NCI-H526 treated with DMSO at 0.1 percent for 48 hours (cell line): ENCODE measurements around the gene ULK1.

ENCODE experiments used
- DNase-seq: peaks from one replicate; lab custom pipeline; 2025; lab: John Stamatoyannopoulos, UW

ULK1 gene

DNA sequence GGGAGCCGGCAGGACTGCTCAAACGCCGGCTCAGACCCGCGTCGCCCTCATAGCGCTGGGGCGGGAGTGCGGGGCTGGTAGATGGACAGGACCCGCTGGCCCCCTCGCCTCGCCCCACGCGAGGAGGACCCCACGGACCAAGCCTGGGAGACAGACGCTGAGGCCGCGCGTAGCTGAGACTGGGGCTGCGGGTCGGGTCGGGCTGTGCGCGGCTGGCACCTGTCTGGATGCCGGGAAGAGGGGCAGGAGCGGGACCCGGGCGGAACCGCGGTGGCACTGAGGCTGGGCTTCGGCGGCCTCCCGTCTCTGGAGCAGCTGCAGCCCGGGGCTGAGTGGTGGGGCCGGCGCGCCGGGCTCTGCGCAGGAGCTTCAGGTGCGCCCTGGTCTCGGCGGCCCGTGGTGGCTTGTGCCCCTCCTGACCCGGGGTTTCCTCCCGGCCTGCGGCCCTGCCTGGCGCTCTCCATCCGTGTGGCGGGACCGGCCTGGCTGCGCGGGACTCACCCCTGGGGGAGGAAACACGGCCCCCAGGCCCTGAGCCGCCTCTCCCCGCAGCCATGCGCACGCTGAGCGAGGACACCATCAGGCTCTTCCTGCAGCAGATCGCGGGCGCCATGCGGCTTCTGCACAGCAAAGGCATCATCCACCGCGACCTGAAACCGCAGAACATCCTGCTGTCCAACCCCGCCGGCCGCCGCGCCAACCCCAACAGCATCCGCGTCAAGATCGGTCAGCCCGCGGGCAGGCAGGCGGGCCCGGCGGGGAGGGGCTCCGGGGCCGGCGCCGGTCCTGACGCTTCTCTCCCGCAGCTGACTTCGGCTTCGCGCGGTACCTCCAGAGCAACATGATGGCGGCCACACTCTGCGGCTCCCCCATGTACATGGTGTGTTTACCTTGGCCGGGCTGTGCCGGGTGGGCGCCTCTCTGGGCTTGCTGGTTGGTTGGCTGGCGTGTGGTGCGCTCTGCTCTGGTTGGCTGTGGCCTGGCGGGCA is 14.0 kb downstream of the ULK1 start:
- no peak for DNase-seq

GRCh38 chr12:131909081-131909751 is 14.8 kb downstream of the ULK1 start:
- DNase-seq: no peak

- DNase-seq: no peak
Observed at GRCh38 chr12:131909752-131910219, 15.4 kb downstream of the ULK1 start.

DNA sequence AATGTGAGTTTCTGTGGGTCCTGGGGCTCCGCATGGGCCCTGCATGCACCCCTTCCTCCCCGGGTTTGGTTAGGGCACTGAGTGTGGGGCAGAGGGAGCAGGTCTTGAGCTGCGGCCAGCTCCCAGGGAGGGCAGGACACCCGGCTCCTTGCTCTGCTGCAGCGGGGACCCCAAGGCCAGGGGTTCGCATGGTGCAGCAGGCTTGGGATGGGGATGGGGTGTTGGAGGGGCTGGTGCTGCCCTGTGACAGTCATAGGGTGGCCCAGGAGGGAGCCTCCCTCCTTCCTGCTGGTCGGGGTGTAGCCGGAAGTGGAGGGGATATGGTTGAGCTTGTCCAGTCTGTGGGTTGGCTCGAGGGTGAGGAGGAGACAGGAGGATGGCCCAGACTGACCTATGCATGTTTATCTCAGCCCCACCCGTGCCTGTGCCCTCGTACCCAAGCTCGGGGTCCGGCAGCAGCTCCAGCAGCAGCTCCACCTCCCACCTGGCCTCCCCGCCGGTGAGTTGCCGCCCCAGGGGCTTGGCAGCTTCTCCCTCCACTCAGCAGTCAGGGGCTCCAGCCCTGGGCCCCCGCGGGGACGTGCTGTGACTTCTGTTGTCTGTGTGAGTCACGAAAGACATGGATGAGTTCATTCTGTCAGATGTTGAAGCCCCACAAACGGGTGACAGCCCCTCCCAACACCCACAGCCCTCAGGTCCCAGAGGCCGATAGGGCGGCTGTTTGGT is 16.0 kb downstream of the ULK1 start:
- no peak for DNase-seq

DNA sequence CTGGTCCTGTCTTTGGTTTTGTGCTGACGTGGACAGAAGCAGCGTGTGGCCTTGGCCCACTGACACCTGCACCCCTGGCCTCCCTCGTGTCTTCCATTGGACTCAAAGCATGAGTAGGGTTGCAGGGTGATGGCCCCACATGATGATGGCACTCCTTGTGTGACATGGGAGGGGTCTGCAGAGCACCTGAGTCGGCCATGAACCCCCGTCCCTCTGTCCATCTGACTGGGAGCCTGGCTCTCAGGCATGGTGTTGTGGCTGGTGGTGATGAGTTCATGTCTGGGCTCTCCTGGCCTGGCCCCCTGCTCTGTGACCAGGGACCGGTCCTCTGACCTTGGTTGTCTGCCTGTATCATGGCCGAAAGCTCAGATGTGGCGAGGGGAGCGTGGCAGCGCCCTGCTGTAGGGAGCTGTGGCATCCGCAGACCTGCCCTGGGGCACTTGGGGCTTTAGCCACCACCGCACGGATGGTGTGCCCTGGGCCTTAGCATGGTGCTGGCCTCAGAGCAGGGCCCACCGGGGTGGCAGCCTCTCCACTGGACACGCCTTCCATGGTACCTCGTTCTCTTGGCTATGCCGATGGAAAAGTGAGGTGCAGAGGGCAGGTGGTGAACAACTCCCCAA is 16.7 kb downstream of the ULK1 start:
- no peak for DNase-seq

GRCh38 chr12:131911851-131912477 is 17.5 kb downstream of the ULK1 start:
- DNase-seq: no peak

GRCh38 chr12:131912518-131913274 is 18.3 kb downstream of the ULK1 start:
- DNase-seq: no peak

- no peak for DNase-seq
Observed at GRCh38 chr12:131913666-131914065, 19.2 kb downstream of the ULK1 start.

DNA sequence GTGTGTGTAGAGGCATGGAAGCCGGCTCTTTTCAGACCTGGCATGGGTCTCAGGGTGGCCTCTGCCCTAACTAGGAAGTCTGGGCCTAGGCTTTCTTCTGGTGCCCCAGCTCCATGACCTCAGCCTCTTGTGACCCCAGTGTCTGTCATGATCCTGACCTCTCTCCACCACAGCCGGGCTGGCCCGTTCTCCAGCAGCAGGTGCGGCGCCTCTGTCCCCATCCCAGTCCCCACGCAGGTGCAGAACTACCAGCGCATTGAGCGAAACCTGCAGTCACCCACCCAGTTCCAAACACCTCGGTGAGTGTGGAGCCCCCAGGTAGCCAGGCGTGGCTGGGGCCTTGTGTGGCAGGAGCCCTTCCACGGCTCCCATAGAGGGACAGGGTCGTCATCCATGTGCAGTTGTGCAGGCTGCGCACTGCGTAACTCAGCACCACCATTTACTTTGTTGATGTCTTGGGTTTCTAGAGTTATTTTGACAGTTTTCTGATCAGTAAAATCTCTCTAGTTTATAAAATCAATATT is 19.8 kb downstream of the ULK1 start:
- no peak for DNase-seq

- DNase-seq: no peak
Observed at GRCh38 chr12:131915000-131915689, 20.7 kb downstream of the ULK1 start.

DNA sequence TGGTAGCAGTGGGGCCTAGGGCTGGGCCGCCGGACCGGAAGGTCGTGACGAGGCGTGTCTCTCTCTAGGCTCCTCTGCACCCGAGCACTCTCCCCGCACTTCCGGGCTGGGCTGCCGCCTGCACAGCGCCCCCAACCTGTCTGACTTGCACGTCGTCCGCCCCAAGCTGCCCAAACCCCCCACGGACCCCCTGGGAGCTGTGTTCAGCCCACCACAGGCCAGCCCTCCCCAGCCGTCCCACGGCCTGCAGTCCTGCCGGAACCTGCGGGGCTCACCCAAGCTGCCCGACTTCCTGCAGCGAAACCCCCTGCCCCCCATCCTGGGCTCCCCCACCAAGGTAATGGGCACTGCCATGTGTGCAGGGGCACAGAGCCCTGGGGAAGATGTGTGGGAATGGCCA is 21.4 kb downstream of the ULK1 start:
- DNase-seq: no peak

DNA sequence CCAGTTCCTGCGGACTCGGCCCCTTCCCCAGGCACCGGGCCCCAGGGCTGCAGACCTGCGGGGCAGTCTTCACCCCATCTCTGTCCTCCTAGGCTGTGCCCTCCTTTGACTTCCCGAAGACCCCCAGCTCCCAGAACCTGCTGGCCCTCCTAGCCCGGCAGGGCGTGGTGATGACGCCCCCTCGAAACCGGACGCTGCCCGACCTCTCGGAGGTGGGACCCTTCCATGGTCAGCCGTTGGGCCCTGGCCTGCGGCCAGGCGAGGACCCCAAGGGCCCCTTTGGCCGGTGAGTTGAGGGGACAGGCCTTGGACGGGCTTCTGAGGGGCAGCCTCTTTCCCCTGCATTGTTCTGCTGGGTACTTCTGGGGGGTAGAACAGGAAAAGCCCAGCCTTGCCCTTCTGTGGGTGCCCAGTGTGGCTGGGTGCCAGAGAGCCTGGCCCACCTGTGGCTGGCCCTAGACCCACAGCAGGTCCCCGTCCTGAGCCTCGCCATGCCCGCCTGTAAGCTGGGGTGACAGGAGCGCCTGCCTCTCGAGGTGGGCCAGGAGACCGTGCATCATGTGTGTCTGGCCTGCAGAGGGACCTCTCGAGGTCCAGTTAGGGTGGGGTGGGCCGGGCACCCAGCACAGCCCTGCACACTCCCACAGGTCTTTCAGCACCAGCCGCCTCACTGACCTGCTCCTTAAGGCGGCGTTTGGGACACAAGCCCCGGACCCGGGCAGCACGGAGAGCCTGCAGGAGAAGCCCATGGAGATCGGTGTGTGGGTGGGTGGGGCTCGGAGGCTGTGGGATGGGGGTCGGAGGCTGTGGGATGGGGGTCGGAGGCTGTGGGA is 22.1 kb downstream of the ULK1 start:
- no peak for DNase-seq

- DNase-seq: no peak
Observed at GRCh38 chr12:131917139-131917710, 22.8 kb downstream of the ULK1 start.

- DNase-seq: no peak
Observed at GRCh38 chr12:131917711-131918306, 23.4 kb downstream of the ULK1 start.

DNA sequence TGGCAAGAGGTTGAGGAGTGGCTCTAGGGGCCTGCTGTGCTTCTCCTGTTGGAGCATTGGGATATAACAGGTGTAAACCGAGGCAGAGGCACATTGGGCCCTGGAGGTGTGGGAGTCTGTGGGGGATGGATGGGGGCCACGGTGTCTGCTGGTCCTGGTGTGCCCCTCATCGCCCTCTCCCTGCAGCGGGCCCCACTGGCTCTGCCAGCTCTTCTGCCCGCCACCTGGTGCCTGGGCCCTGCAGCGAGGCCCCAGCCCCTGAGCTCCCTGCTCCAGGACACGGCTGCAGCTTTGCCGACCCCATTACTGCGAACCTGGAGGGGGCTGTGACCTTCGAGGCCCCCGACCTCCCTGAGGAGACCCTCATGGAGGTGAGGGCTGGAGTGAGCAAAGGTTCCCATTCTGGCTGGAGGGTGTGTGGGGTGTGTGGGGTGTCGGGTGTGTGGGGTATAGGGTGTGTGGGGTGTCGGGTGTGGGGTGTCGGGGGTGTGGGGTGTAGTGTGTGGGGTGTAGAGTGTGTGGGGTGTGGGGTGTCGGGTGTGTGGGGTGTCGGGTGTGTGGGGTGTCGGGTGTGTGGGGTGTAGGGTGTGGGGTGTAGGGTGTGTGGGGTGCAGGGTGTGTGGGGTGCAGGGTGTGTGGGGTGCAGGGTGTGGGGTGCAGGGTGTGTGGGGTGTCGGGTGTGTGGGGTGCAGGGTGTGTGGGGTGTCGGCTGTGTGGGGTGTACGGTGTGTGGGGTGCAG is 24.1 kb downstream of the ULK1 start:
- no peak for DNase-seq

GRCh38 chr12:131919051-131919347 is 24.6 kb downstream of the ULK1 start:
- DNase-seq: no peak

- no peak for DNase-seq
Observed at GRCh38 chr12:131919366-131920156, 25.1 kb downstream of the ULK1 start.
